HG02798 (cell line): ENCODE measurements around the gene AOC3.

Experiments used
- ATAC-seq: cut with Tn5 transposase; IDR thresholded peaks from one replicate; pipeline ENCODE4 v1.9.1; 2021; ENCODE audit warnings: mild to moderate bottlenecking; ENCODE audit not compliant: unreplicated experiment, poor library complexity

Gene AOC3, protein sequence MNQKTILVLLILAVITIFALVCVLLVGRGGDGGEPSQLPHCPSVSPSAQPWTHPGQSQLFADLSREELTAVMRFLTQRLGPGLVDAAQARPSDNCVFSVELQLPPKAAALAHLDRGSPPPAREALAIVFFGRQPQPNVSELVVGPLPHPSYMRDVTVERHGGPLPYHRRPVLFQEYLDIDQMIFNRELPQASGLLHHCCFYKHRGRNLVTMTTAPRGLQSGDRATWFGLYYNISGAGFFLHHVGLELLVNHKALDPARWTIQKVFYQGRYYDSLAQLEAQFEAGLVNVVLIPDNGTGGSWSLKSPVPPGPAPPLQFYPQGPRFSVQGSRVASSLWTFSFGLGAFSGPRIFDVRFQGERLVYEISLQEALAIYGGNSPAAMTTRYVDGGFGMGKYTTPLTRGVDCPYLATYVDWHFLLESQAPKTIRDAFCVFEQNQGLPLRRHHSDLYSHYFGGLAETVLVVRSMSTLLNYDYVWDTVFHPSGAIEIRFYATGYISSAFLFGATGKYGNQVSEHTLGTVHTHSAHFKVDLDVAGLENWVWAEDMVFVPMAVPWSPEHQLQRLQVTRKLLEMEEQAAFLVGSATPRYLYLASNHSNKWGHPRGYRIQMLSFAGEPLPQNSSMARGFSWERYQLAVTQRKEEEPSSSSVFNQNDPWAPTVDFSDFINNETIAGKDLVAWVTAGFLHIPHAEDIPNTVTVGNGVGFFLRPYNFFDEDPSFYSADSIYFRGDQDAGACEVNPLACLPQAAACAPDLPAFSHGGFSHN

DNA sequence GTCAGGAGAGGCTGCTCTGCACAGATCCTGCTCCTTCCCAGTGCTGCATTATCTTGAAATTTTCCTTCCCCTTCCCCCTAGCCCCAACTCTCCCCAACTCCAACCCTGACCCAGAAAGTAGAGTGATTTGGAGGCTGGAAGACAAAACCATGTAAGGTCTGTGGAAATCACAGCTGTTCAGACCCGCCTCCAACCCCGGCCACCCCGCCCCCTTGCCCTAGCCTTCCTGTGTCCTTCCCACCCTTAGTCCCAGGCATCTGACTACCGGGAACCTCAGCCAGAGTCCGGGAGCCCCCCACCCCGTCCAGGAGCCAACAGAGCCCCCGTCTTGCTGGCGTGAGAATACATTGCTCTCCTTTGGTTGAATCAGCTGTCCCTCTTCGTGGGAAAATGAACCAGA, at the start of gene AOC3:
TSS of gene AOC3 (plus strand) at position 246 of the 400 bp plus-strand sequence. CDS start at position 391, 145 bp downstream.
- no peak for ATAC-seq

DNA sequence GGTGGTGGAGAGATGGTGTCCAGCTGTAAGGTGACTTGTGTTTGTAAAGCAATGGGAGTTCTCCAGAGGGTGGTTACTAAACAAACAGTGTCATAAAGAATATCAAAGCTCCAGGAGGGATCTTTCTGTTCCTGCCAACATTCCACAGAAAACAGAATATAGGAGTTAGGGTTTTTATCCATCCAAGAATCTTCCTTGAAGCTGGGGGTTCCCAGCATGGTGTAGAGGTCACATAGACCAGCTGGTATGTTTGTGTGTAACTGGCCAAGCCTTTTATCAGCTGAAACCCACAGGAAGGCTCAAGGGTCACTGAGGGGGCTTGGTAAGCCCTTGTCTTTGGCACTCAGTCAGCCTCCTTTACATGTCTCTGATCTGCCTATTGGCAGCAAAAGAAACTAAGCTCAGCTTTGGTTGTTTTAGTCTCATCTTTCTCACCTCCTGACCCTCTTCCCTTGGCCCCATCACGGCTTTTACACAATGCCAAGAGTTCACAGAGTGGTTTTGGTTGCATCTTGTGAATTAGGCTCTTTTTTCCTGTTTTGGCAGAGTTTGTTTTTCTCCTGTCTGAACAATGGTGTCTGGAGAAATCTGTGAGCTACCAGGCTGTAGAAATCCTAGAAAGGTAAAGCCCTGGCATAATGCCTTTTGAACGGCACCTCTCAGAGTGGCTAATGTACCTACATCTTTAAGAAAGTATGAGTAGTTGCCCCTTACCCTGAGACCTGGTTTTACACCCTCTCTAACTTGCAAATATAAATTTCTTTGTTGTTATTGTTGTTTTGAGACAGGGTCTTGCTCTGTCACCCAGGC, 47.7 kb upstream of the AOC3 start:
- no peak for ATAC-seq

DNA sequence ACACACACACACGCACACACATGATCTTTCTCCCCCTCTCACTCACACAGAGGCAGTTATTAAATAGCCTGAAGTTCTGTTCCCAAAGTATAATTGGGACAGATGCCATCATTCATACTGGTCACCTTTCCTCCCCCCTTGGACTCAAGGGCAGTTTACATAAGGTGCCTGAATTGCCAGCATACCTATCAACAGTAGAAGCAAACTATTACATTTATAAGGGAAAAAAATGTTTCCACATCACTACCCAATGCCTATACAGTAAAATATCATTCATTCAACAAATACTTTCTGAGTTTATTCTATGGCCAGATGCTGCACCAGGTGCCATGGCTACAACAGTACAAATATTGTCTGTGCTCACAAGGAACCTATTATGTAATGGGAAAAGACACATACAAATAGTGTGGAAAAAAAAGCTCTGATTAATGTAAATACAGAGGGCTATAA, 46.1 kb upstream of the AOC3 start:
- no peak for ATAC-seq

DNA sequence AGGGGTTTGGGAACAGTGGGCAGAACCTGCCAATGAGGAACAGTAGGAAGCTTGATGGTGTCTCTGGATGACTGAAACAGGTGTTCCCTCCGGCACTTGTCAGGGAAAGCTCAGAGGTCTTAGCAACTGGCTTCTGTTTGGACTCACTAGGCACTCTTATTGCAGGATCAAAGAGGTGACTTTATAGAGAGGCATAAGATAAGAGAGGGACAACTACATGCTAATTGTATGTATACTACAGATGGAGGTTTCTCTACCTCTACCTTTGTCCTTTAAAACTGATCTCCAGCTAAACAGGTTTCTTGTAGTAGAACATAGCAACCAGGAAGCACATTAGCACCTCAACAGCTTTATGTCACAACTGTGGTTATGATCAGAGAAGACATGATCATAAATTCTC, 44.8 kb upstream of the AOC3 start:
- ATAC-seq, result no peak

- ATAC-seq, result no peak
Measured at GRCh38 chr17:42809250-42809649, 41.7 kb upstream of the AOC3 start.

GRCh38 chr17:42814633-42815399, 36.2 kb upstream of the AOC3 start:
- ATAC-seq, result no peak

GRCh38 chr17:42817866-42818265, 33.1 kb upstream of the AOC3 start:
- no peak for ATAC-seq

DNA sequence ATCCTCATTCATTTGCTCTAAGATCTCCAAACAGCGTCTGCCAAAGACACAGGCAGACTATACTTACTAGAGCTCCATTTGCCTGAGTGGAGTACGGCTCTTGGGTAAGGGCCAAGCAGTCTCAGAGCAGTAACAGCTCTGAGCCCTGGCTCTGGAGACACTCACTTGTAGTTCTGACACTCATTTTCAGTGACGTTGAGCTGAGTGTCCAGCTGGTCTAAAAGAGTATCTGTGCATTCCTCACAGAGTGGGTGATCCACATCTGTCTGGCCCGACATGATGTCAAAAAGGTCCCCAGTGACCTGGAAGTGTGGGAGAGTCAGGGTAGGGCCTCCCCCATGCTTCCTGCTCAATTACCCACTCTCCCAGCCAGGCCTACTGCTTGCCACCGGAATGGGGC, 32.6 kb upstream of the AOC3 start:
- no peak for ATAC-seq

DNA sequence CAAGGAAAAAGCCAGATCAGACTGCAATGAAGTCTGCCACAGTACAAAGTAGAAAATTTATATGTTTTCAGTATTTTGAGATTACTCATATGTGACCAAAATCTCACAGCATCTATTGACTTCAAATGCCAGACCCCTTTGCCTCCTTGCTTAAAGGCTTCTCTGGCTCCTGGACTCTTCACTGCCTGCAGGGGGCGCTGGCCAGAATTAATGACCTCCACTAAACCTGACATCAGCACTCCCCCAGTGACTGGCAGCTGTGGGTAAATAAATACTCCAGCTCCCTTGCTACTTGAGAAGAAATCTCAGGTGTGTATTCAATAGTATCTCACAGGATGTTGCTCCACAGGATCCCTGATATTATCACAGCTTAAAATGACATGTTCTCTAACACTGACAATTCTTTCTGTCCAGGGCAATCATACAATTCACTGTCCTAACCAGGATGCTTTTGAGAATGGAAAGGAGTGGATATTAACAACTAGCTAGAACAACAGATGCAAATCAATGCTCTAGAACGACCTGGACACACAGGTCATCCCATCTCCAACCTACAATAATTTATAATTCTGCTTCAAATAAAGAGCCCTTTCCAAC, 31.0 kb upstream of the AOC3 start:
- ATAC-seq, result no peak

DNA sequence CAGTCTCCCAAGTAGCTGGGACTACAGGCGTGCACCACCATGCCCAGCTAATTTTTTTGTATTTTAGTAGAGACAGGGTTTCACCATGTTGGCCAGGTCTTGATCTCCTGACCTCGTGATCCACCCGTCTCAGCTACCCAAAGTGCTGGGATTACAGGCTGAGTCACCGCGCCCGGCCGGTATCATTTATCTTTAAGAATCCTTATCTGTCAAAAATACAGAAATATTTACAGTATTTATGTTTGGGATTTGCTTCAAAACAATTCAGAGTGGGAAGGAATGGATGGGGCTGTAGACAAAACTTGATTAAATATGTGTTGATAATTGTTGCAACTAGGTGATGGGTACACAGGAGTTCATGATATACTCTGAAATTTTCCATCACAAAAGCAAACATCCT, 29.8 kb upstream of the AOC3 start:
- ATAC-seq, result no peak

GRCh38 chr17:42827472-42827871, 23.5 kb upstream of the AOC3 start:
- ATAC-seq, result no peak

DNA sequence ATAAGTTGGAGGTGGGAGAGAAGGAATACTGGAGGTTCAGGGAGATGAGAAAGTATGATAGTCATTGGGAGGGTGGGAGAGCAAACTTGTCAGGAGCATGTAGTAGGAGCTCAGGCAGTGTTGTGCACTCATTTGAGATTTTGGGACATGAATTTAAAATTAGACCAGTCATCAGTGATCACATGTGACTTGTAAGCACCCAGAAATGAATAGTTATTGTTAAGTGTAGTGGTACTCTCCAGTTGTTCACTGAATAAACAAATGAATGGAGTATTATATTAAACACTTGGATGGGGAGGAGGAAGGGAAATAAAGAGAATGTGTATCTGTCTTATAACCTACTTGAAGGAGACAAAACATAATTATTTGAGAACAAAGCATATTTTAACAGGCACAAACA, 20.0 kb upstream of the AOC3 start:
- no peak for ATAC-seq

GRCh38 chr17:42832213-42832933, 18.6 kb upstream of the AOC3 start:
- peak; percentile 18 for ATAC-seq

DNA sequence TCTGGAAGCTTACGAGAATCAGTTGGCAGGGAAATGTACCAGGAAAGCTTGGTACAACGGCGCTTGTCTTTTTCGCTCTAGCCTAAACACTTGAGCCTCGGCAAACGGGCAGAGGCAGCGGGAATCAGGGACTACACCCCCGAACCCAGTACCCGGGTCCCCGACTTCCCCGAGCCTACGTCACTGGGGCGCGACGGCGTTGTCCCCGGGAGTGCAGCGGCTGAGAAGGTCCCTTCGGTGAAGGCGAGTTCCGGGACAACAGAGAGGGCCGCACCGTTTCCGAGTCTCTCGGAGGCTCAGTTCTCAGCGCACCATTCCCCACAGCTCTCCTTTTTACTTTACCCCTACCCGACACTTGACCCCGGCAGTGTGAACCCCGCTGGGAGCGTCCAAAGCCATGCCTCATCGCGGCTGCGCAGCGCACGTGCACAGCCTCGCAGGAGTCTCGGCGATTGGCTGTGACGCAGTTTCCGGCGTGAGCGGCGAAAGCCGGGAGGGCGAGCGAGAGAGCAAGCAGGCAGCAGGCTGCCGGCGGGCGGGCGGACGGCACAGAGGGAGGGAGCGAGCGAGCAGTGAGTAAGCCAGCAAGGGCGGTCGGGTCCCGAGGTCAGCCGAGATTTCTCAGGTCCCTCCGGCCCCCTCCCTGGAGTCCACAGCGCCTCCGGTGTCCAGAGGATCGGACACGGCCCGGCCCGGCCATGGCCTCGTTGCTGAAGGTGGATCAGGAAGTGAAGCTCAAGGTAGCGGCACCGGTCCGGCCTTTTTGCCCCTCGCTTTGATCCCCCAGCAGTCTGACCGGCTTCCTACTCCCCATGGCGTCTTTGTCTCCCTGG, 17.8 kb upstream of the AOC3 start, which contains the start of gene PSME3:
TSS of gene PSME3 (plus strand) at position 464 of the 833 bp plus-strand sequence. CDS start at position 699, 235 bp downstream.
- peak; percentile 90 for ATAC-seq

DNA sequence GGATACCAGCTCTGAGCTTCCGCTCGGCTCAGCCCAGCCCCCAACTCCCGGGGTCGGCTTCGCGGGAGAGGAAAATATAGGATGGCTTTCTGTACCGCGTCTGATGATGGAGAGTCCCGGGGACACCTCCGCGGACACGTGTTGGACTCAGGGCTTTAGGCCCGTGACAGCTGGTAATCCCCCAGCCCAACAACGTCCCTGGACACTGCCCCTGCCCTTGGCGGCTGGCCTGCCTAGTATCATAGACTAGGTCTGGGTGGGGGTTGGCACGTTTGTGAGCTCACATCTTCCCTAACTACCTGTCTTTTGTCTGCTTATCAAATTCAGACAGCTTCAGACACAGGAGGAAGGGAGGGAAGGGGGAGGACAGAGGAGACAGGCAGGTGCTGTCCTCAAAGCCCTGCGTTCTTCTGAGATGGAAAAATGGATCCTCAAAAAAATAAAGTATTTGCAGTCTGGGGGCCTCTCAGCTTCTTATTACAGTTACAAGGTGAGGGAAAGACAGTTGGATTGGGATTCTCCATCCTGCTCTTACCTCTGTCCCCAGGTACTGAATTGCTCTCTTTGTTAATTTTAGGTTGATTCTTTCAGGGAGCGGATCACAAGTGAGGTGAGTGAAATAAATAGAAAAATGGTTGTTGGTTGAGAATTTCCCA, 17.1 kb upstream of the AOC3 start:
- ATAC-seq, result no peak

- ATAC-seq, result no peak
Measured at GRCh38 chr17:42835732-42836131, 15.3 kb upstream of the AOC3 start.

DNA sequence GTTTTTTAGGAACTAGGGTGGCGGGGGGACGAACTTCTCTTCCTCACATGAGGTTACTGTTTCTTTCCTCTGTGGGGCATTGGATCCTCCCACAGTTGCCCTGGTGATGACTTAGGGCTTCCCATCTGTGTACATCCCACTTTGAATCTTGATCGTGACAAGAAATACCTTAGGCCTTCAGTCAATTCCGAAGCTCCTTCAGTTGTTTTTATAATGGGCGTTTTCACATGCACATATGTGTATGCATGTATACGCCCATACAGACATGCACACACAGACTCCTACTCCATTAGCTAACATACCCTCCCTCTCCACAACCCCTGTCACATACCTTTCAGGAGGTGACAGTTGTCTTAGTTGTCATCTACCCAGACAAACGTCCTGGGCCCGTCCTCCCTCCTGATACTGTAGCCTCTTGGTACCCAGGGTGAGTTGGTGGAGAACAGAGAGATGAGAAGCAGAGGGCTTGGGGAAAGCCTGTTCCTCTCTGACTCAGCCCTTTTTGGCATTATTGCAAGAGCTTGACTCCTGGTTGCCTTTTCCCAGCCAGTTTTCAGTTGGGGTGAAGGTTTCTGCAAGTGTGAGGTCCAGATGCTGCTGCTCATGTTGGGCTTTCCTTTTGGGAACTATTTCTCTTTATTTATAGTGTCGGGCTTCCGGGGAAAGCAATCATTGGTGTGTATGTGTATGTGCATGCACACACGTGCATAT, 8.9 kb upstream of the AOC3 start:
- no peak for ATAC-seq
